ENCODE measurements around the gene ADGRE2. TPM values are rescaled to one million over a fixed set of nuclear protein-coding genes. Genes with fewer than 3 reads are reported as not detected.

The ADGRE2 gene
- total RNA-seq, 4 donors from 2014 or later: 8.1 to 14.3 (median 12.9) TPM

DNA sequence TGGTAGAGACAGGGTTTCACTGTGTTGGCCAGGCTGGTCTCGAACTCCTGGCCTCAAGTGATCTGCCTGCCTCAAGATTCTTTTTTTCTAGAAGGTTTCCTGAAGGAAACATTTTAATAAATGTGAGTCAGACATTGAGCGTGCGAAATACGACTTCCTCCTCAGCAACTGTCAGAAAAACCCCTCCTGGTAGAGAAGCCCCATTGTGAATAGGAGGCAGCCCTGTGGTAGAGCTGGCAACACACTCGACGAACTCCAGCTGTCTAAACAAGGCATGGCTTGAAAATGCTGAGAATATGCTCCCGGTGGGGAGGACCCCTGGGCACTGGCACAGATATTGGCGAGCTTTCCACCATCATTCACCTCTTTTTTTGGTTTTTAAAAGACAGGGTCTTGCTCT is 78.7 kb downstream of the ADGRE2 start:
- 87% methylated on average over 8 of the region's 8 CpGs for WGBS
- TF ChIP-seq POLR2A (IDR thresholded peaks at IDR 0.05): no peak
- no peak for TF ChIP-seq POLR2AphosphoS5 (IDR thresholded peaks at IDR 0.05)
- TF ChIP-seq EP300 (IDR thresholded peaks at IDR 0.05): no peak
- TF ChIP-seq, protein P1, sequence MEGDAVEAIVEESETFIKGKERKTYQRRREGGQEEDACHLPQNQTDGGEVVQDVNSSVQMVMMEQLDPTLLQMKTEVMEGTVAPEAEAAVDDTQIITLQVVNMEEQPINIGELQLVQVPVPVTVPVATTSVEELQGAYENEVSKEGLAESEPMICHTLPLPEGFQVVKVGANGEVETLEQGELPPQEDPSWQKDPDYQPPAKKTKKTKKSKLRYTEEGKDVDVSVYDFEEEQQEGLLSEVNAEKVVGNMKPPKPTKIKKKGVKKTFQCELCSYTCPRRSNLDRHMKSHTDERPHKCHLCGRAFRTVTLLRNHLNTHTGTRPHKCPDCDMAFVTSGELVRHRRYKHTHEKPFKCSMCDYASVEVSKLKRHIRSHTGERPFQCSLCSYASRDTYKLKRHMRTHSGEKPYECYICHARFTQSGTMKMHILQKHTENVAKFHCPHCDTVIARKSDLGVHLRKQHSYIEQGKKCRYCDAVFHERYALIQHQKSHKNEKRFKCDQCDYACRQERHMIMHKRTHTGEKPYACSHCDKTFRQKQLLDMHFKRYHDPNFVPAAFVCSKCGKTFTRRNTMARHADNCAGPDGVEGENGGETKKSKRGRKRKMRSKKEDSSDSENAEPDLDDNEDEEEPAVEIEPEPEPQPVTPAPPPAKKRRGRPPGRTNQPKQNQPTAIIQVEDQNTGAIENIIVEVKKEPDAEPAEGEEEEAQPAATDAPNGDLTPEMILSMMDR (IDR thresholded peaks at IDR 0.05): no peak
- Histone ChIP-seq H3K9me3 (no peaks in the 10 kb centered on the region), H3K27ac (no peak overlapping the region), H3K27me3 (no peaks in the 10 kb centered on the region), H3K4me1 (no peaks in the 10 kb centered on the region), H3K4me3 (no peak overlapping the region), H3K36me3 (peaks cover 88% of the 10 kb centered on the region)
- DNase-seq (ENCODE audit: low spot score in 2 of 2): no peak

DNA sequence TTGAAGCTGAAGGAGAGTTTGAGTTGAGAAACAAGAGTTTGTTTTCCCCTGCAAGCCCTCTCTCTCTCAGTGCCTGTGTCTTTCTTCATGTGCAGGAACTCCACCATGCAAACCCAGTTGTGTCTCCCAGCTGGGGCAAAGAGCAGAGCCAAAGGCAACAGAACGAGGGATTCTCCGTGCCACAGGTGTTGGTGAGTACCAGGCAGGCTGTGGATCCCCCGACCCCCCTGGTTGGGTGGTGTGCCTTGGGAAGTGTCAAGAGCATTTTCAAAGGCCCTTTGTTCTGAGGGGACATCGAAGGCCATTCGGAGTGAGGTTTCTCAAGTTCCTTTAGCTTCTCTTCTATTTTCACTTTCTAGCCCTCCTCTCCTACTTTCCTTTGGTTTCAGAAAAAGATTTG is 82.9 kb downstream of the ADGRE2 start:
- DNase-seq (ENCODE audit: low spot score in 2 of 2): no peak
- H3K4me1 ChIP-seq: peaks cover 8% of the 10 kb centered on the region
- TF ChIP-seq POLR2AphosphoS5 (IDR thresholded peaks at IDR 0.05) (no peak), EP300 (IDR thresholded peaks at IDR 0.05) (no peak), POLR2A (IDR thresholded peaks at IDR 0.05) (no peak)
- TF ChIP-seq, protein P1 (IDR thresholded peaks at IDR 0.05): no peak
- H3K27ac ChIP-seq: no peak overlapping the region
- H3K27me3 ChIP-seq: no peaks in the 10 kb centered on the region
- WGBS: 93% methylated on average over 5 of the region's 5 CpGs
- H3K36me3 ChIP-seq: peaks cover 53% of the 10 kb centered on the region
- no peaks in the 10 kb centered on the region for H3K9me3 ChIP-seq
- no peak overlapping the region for H3K4me3 ChIP-seq

DNA sequence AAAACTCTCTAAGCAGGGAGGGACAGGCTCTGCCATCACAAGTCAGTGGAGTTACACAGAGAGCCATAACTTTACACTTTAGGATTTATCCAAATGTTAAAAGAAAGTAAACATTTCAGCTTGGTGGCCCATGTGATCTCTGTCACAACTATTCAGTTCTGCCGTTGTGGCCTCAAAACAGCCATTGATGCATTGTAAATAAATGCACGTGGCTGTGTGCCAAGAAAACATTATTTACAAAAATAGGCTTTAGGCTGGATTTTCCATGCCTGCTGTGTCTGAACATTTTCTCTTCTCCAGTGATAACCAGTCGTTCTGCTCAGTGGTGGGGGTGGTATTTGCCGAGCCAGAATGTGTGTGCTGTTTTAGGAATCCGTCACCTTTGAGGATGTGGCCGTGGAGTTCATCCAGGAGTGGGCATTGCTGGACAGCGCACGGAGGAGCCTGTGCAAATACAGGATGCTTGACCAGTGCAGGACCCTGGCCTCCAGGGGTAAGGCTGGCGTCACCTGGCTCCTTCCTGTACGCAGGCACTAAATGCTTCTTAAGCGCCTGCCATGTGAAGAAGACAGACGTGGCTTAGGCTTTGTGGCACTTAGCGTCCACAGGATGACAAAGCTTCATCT is 83.6 kb downstream of the ADGRE2 start:
- Histone ChIP-seq H3K4me3 (no peak overlapping the region), H3K9me3 (no peaks in the 10 kb centered on the region), H3K27me3 (no peaks in the 10 kb centered on the region), H3K4me1 (peaks cover 10% of the 10 kb centered on the region), H3K27ac (no peak overlapping the region), H3K36me3 (peaks cover 46% of the 10 kb centered on the region)
- no peak for DNase-seq (ENCODE audit: low spot score in 2 of 2)
- TF ChIP-seq, protein P1 (IDR thresholded peaks at IDR 0.05): no peak
- TF ChIP-seq EP300 (IDR thresholded peaks at IDR 0.05): no peak
- no peak for TF ChIP-seq POLR2AphosphoS5 (IDR thresholded peaks at IDR 0.05)
- no peak for TF ChIP-seq POLR2A (IDR thresholded peaks at IDR 0.05)
- WGBS: 87% methylated on average over 9 of the region's 13 CpGs

DNA sequence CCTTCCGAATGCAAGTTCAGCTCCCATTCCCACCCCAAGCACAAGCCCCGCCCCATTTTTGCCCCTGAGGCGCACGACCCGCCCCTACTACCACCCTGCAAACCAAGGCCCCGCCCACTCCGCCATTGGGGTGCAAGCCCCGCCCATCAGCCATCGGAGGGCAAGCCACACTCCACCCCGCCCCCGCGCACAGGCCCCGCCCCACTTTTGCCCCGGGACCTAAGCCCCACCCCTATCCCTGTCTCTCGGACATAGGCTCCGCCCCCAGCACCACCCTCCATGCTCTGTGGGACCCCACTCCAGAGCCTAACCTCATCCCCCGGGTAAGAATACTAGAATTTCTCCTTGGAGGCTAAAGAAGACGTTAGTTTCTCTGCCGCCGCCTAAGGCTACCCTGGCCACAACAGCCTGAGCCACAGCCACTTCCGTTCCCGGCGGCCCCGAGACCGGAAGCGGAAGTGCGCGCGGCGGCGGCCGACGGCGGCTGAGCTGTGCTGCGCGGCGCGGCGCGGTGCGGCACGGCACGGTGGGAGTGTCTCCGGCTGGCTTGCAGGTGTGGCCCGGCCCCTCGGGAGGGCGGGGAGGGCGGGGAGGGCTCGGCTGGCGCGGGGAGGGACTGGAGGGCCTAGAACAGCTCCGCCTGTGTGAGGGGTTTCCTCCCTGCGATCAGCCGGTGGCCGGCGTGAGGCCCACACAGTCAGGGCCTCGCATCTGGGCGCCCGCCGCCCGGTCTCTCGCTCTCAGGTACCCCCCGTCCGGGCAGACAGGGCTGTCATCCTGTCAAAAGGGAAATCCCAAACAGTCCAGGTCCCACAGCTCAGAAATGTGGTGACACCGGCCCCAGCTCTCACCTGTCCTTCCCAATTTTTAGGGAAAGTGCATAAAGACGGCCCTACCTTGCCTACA is 88.5 kb downstream of the ADGRE2 start, which contains the start of gene ZNF333:
TSS of gene ZNF333 (plus strand) at position 451 of the 906 bp plus-strand sequence. CDS start 3,444 bp downstream, outside the sequence.
- TF ChIP-seq POLR2A (IDR thresholded peaks at IDR 0.05) (peak in 1 of 2 donors; percentile 69), EP300 (IDR thresholded peaks at IDR 0.05) (no peak), POLR2AphosphoS5 (IDR thresholded peaks at IDR 0.05) (peak; percentile 25 to 41 (median 35))
- TF ChIP-seq, protein P1 (IDR thresholded peaks at IDR 0.05): no peak
- Histone ChIP-seq H3K9me3 (no peaks in the 10 kb centered on the region), H3K36me3 (peaks cover 4% of the 10 kb centered on the region), H3K4me3 (peak within 1 kb of the TSS; percentile 89), H3K27ac (peak within 1 kb of the TSS; percentile 97), H3K4me1 (peaks cover 17% of the 10 kb centered on the region), H3K27me3 (no peaks in the 10 kb centered on the region)
- DNase-seq (ENCODE audit: low spot score in 2 of 2): peak; percentile 98
- WGBS: 4% methylated on average over 7 of the region's 66 CpGs

DNA sequence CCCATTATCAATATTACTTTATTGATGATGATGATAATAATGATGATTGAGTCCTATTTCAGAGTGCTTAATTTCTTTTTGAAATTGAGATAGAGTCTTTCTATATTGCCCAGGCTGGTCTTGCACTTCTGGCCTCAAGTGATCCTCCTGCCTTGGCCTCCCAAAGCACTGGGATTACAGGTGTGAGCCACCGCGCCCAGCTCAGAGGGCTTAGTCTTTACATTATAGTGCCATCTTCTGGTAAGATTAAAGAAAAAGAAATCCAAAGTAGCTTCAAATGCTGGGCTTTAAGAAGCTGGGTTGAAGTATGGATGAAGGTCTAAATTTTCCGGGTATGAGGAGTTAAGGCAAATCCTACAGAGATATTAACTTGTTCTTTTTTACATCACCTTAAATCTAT is 91.9 kb downstream of the ADGRE2 start:
- 49% methylated on average over 3 of the region's 3 CpGs for WGBS
- no peaks in the 10 kb centered on the region for H3K9me3 ChIP-seq
- TF ChIP-seq POLR2AphosphoS5 (IDR thresholded peaks at IDR 0.05) (no peak), EP300 (IDR thresholded peaks at IDR 0.05) (no peak), POLR2A (IDR thresholded peaks at IDR 0.05) (no peak)
- TF ChIP-seq, protein P1 (IDR thresholded peaks at IDR 0.05): no peak
- peaks cover 17% of the 10 kb centered on the region for H3K4me1 ChIP-seq
- no peaks in the 10 kb centered on the region for H3K36me3 ChIP-seq
- no peak for DNase-seq (ENCODE audit: low spot score in 2 of 2)
- H3K27me3 ChIP-seq: peaks cover 10% of the 10 kb centered on the region
- no peak overlapping the region for H3K27ac ChIP-seq
- H3K4me3 ChIP-seq: no peak overlapping the region

All from suprapubic skin (tissue), 4 donors.